ENCODE measurements around the gene LETM1. TPM values are rescaled to one million over a fixed set of nuclear protein-coding genes. Genes with fewer than 3 reads are reported as not detected.

The LETM1 gene
- 100 to 1,000 TPM in 1 of 2 donors, 10 to 100 TPM in 1; 64.5 to 129 TPM for total RNA-seq

GRCh38 chr4:1856071-1856942, at the start of gene LETM1:
Gene LETM1, minus strand, starts transcription at chr4:1856156. Its CDS starts 206 bp downstream, at chr4:1855950.
- no peaks in the 10 kb centered on the region for H3K27me3 Mint-ChIP-seq
- H3K9me3 Mint-ChIP-seq, result no peaks in the 10 kb centered on the region
- H3K27ac Mint-ChIP-seq, result peak within 1 kb of the TSS; percentile 57 to 87
- no peaks in the 10 kb centered on the region for H3K36me3 Mint-ChIP-seq
- peak within 1 kb of the TSS; percentile 84 for H3K4me3 Mint-ChIP-seq
- DNase-seq (ENCODE audit: low spot score) (peak; percentile 97), ATAC-seq (peak; percentile 97)
- peaks cover 22 to 32% of the 10 kb centered on the region in 2 donors for H3K4me1 Mint-ChIP-seq (ENCODE audit: low read depth in 2 of 2)

GRCh38 chr4:1904042-1904441, 48.1 kb upstream of the LETM1 start:
- H3K27ac Mint-ChIP-seq, result no peak overlapping the region
- H3K36me3 Mint-ChIP-seq, result peaks cover 15% of the 10 kb centered on the region
- H3K27me3 Mint-ChIP-seq, result no peaks in the 10 kb centered on the region
- H3K4me3 Mint-ChIP-seq, result no peak overlapping the region
- ATAC-seq (no peak), DNase-seq (ENCODE audit: low spot score) (no peak)
- H3K4me1 Mint-ChIP-seq (ENCODE audit: low read depth in 2 of 2), result peaks cover 17 to 30% of the 10 kb centered on the region in 2 donors
- H3K9me3 Mint-ChIP-seq, result no peaks in the 10 kb centered on the region

- DNase-seq (ENCODE audit: low spot score), result no peak
- Mint-ChIP-seq H3K4me3 (no peak overlapping the region), H3K9me3 (no peaks in the 10 kb centered on the region), H3K27ac (no peak overlapping the region), H3K36me3 (peaks cover 11% of the 10 kb centered on the region), H3K4me1 (ENCODE audit: low read depth in 2 of 2) (peaks cover 17 to 29% of the 10 kb centered on the region in 2 donors), H3K27me3 (no peaks in the 10 kb centered on the region)
- no peak for ATAC-seq
Observed at GRCh38 chr4:1903035-1903434, 47.1 kb upstream of the LETM1 start.

GRCh38 chr4:1902243-1902642, 46.3 kb upstream of the LETM1 start:
- Mint-ChIP-seq H3K4me3 (no peak overlapping the region), H3K4me1 (ENCODE audit: low read depth in 2 of 2) (peaks cover 14 to 28% of the 10 kb centered on the region in 2 donors), H3K27ac (no peak overlapping the region), H3K36me3 (peaks cover 10% of the 10 kb centered on the region), H3K9me3 (no peaks in the 10 kb centered on the region), H3K27me3 (no peaks in the 10 kb centered on the region)
- ATAC-seq (no peak), DNase-seq (ENCODE audit: low spot score) (no peak)

GRCh38 chr4:1901127-1901526, 45.2 kb upstream of the LETM1 start:
- H3K36me3 Mint-ChIP-seq, result peaks cover 10% of the 10 kb centered on the region
- H3K9me3 Mint-ChIP-seq, result no peaks in the 10 kb centered on the region
- no peak overlapping the region for H3K27ac Mint-ChIP-seq
- peaks cover 9 to 18% of the 10 kb centered on the region in 2 donors for H3K4me1 Mint-ChIP-seq (ENCODE audit: low read depth in 2 of 2)
- no peak overlapping the region for H3K4me3 Mint-ChIP-seq
- no peak for ATAC-seq
- no peak for DNase-seq (ENCODE audit: low spot score)
- H3K27me3 Mint-ChIP-seq, result no peaks in the 10 kb centered on the region

- no peaks in the 10 kb centered on the region for H3K9me3 Mint-ChIP-seq
- no peak overlapping the region for H3K4me3 Mint-ChIP-seq
- DNase-seq (ENCODE audit: low spot score) (no peak), ATAC-seq (no peak)
- peaks cover 9 to 14% of the 10 kb centered on the region in 2 donors for H3K4me1 Mint-ChIP-seq (ENCODE audit: low read depth in 2 of 2)
- no peak overlapping the region for H3K27ac Mint-ChIP-seq
- peaks cover 10% of the 10 kb centered on the region for H3K36me3 Mint-ChIP-seq
- H3K27me3 Mint-ChIP-seq, result no peaks in the 10 kb centered on the region
Observed at GRCh38 chr4:1900624-1901023, 44.7 kb upstream of the LETM1 start.

GRCh38 chr4:1900087-1900433, 44.1 kb upstream of the LETM1 start:
- Mint-ChIP-seq H3K4me1 (ENCODE audit: low read depth in 2 of 2) (peaks cover 9 to 15% of the 10 kb centered on the region in 2 donors), H3K4me3 (no peak overlapping the region), H3K27me3 (no peaks in the 10 kb centered on the region), H3K36me3 (peaks cover 10% of the 10 kb centered on the region), H3K27ac (no peak overlapping the region), H3K9me3 (no peaks in the 10 kb centered on the region)
- DNase-seq (ENCODE audit: low spot score) (no peak), ATAC-seq (no peak)

- Mint-ChIP-seq H3K4me3 (no peak overlapping the region), H3K27me3 (no peaks in the 10 kb centered on the region), H3K36me3 (peaks cover 10% of the 10 kb centered on the region), H3K9me3 (no peaks in the 10 kb centered on the region), H3K27ac (peak overlapping the region in 1 of 2 donors; percentile 9), H3K4me1 (ENCODE audit: low read depth in 2 of 2) (peaks cover 12 to 19% of the 10 kb centered on the region in 2 donors)
- peak; percentile 91 to 92 for ATAC-seq
- DNase-seq (ENCODE audit: low spot score), result peak; percentile 86
Observed at GRCh38 chr4:1899149-1900086, 43.5 kb upstream of the LETM1 start.

- DNase-seq (ENCODE audit: low spot score) (no peak), ATAC-seq (no peak)
- Mint-ChIP-seq H3K27ac (peak overlapping the region in 1 of 2 donors; percentile 9), H3K9me3 (no peaks in the 10 kb centered on the region), H3K27me3 (no peaks in the 10 kb centered on the region), H3K36me3 (peaks cover 10% of the 10 kb centered on the region), H3K4me3 (no peak overlapping the region), H3K4me1 (ENCODE audit: low read depth in 2 of 2) (peaks cover 12 to 19% of the 10 kb centered on the region in 2 donors)
Observed at GRCh38 chr4:1898681-1899080, 42.7 kb upstream of the LETM1 start.

- DNase-seq (ENCODE audit: low spot score) (no peak), ATAC-seq (no peak)
- H3K27me3 Mint-ChIP-seq, result no peaks in the 10 kb centered on the region
- H3K4me1 Mint-ChIP-seq (ENCODE audit: low read depth in 2 of 2), result peaks cover 9 to 14% of the 10 kb centered on the region in 2 donors
- H3K9me3 Mint-ChIP-seq, result no peaks in the 10 kb centered on the region
- H3K4me3 Mint-ChIP-seq, result no peak overlapping the region
- H3K36me3 Mint-ChIP-seq, result peaks cover 5% of the 10 kb centered on the region
- H3K27ac Mint-ChIP-seq, result no peak overlapping the region
Observed at GRCh38 chr4:1898007-1898406, 42.1 kb upstream of the LETM1 start.

GRCh38 chr4:1896658-1896991, 40.7 kb upstream of the LETM1 start:
- Mint-ChIP-seq H3K27ac (no peak overlapping the region), H3K4me1 (ENCODE audit: low read depth in 2 of 2) (peaks cover 12% of the 10 kb centered on the region in 2 donors), H3K27me3 (no peaks in the 10 kb centered on the region), H3K36me3 (peaks cover 5% of the 10 kb centered on the region), H3K4me3 (no peak overlapping the region), H3K9me3 (no peaks in the 10 kb centered on the region)
- DNase-seq (ENCODE audit: low spot score) (no peak), ATAC-seq (no peak)

- DNase-seq (ENCODE audit: low spot score) (no peak), ATAC-seq (peak in 1 of 2 donors; percentile 30)
- Mint-ChIP-seq H3K4me1 (ENCODE audit: low read depth in 2 of 2) (peaks cover 12% of the 10 kb centered on the region in 2 donors), H3K36me3 (peaks cover 5% of the 10 kb centered on the region), H3K9me3 (no peaks in the 10 kb centered on the region), H3K27ac (no peak overlapping the region), H3K4me3 (no peak overlapping the region), H3K27me3 (no peaks in the 10 kb centered on the region)
Observed at GRCh38 chr4:1895971-1896657, 40.2 kb upstream of the LETM1 start.

- H3K27ac Mint-ChIP-seq, result no peak overlapping the region
Observed at GRCh38 chr4:1890979-1891570, 35.1 kb upstream of the LETM1 start.

More at GRCh38 chr4:1890979-1891570, 35.1 kb upstream of the LETM1 start:
- ATAC-seq (no peak), DNase-seq (ENCODE audit: low spot score) (no peak)
- no peaks in the 10 kb centered on the region for H3K36me3 Mint-ChIP-seq
- peaks cover 15 to 16% of the 10 kb centered on the region in 2 donors for H3K4me1 Mint-ChIP-seq (ENCODE audit: low read depth in 2 of 2)
- no peaks in the 10 kb centered on the region for H3K27me3 Mint-ChIP-seq
- no peak overlapping the region for H3K4me3 Mint-ChIP-seq
- no peaks in the 10 kb centered on the region for H3K9me3 Mint-ChIP-seq

Measured in natural killer cell treated with Interleukin-12 subunit alpha and Interleukin-12 subunit beta and Interleukin-15 and Interleukin-18, amount 100 ng/mL, for 72 hours (primary cell).